ENCODE results near the gene KREMEN1.

KREMEN1 gene

DNA sequence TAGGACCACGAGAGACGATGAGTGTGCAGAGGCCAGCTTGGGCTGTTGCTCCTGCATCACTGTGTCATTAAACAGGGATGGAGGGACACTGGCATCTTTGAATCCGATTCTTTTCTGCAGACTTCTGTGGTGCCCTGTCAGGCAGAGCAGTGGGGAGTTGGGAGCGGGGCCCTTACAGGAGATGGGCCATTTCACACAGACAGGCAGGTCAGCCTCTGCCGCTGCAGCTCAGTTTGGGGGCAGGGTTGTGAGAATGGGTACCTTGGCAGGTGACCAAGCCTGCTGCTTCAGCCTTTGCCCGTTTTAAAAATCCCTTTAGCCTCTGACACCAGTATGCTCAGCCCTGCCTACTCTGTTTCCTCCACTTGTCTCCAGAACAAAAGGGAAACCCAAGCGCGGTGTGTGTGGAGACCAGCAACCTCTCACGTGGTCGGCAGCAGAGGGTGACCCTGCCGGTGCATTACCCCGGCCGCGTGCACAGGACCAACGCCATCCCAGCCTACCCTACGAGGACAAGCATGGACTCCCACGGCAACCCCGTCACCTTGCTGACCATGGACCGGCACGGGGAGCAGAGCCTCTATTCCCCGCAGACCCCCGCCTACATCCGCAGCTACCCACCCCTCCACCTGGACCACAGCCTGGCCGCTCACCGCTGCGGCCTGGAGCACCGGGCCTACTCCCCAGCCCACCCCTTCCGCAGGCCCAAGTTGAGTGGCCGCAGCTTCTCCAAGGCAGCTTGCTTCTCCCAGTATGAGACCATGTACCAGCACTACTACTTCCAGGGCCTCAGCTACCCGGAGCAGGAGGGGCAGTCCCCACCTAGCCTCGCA is 23.8 kb upstream of the KREMEN1 start:
- no peak for DNase-seq (ENCODE audit: low read depth, low spot score)
- TF ChIP-seq, protein P1, sequence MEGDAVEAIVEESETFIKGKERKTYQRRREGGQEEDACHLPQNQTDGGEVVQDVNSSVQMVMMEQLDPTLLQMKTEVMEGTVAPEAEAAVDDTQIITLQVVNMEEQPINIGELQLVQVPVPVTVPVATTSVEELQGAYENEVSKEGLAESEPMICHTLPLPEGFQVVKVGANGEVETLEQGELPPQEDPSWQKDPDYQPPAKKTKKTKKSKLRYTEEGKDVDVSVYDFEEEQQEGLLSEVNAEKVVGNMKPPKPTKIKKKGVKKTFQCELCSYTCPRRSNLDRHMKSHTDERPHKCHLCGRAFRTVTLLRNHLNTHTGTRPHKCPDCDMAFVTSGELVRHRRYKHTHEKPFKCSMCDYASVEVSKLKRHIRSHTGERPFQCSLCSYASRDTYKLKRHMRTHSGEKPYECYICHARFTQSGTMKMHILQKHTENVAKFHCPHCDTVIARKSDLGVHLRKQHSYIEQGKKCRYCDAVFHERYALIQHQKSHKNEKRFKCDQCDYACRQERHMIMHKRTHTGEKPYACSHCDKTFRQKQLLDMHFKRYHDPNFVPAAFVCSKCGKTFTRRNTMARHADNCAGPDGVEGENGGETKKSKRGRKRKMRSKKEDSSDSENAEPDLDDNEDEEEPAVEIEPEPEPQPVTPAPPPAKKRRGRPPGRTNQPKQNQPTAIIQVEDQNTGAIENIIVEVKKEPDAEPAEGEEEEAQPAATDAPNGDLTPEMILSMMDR (IDR thresholded peaks at IDR 0.05; ENCODE audit: low read depth, low read length): no peak
- in situ Hi-C loops (cut with HindIII; ENCODE audit: low sequenced_read_pairs): no loop called here
- no peak overlapping the region for H3K4me3 ChIP-seq (ENCODE audit: low read depth, low read length)

DNA sequence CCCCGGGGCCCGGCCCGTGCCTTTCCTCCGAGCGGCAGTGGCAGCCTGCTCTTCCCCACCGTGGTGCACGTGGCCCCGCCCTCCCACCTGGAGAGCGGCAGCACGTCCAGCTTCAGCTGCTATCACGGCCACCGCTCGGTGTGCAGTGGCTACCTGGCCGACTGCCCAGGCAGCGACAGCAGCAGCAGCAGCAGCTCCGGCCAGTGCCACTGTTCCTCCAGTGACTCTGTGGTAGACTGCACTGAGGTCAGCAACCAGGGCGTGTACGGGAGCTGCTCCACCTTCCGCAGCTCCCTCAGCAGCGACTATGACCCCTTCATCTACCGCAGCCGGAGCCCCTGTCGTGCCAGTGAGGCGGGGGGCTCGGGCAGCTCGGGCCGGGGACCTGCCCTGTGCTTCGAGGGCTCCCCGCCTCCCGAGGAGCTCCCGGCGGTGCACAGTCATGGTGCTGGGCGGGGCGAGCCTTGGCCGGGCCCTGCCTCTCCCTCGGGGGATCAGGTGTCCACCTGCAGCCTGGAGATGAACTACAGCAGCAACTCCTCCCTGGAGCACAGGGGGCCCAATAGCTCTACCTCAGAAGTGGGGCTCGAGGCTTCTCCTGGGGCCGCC is 23.1 kb upstream of the KREMEN1 start:
- H3K4me3 ChIP-seq (ENCODE audit: low read depth, low read length): no peak overlapping the region
- in situ Hi-C loops (cut with HindIII; ENCODE audit: low sequenced_read_pairs): no loop called here
- TF ChIP-seq, protein P1 (IDR thresholded peaks at IDR 0.05; ENCODE audit: low read depth, low read length): no peak
- no peak for DNase-seq (ENCODE audit: low read depth, low spot score)

DNA sequence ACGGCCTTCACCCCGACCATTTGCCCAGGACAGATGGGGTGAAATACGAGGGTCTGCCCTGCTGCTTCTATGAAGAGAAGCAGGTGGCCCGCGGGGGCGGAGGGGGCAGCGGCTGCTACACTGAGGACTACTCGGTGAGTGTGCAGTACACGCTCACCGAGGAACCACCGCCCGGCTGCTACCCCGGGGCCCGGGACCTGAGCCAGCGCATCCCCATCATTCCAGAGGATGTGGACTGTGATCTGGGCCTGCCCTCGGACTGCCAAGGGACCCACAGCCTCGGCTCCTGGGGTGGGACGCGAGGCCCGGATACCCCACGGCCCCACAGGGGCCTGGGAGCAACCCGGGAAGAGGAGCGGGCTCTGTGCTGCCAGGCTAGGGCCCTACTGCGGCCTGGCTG is 22.4 kb upstream of the KREMEN1 start:
- in situ Hi-C loops (cut with HindIII; ENCODE audit: low sequenced_read_pairs): no loop called here

DNA sequence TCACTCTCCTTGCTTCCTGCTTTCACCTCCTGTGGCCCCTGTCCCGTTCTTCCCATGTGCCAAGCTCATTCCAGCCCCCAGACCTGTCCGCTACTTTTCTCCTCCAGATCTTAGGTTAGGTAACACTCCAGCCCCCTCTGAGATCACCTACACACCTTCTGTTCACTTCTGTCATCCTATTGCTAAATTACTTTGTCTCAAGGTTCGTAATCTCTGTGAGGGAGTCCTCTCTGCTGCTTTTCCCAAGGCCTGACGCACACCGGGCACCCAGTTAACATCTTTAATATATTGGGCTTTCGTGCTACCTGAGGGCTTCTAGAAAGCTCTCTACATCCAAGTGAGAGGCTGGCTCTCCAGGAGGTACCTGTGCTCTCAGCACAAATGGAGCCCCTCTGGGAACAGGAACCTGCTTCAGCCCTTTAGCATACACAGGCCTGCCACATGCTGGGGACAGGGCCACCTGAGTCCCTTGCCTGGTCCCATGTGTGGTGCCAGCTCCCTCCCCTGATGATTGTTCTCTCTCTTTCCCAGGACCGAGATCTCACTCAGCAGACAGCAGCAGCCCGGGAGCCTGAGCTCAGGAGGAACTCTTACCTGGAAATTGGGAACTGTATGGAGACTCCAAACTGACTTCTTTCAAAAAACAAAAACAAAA is 19.7 kb upstream of the KREMEN1 start:
- no peak for DNase-seq (ENCODE audit: low read depth, low spot score)
- H3K4me3 ChIP-seq (ENCODE audit: low read depth, low read length): no peak overlapping the region
- in situ Hi-C loops (cut with HindIII; ENCODE audit: low sequenced_read_pairs): no loop called here
- TF ChIP-seq, protein P1 (IDR thresholded peaks at IDR 0.05; ENCODE audit: low read depth, low read length): no peak

More for the DNA sequence above, 22.4 kb upstream of the KREMEN1 start:
- TF ChIP-seq, protein P1 (IDR thresholded peaks at IDR 0.05; ENCODE audit: low read depth, low read length): no peak
- no peak for DNase-seq (ENCODE audit: low read depth, low spot score)
- H3K4me3 ChIP-seq (ENCODE audit: low read depth, low read length): no peak overlapping the region

DNA sequence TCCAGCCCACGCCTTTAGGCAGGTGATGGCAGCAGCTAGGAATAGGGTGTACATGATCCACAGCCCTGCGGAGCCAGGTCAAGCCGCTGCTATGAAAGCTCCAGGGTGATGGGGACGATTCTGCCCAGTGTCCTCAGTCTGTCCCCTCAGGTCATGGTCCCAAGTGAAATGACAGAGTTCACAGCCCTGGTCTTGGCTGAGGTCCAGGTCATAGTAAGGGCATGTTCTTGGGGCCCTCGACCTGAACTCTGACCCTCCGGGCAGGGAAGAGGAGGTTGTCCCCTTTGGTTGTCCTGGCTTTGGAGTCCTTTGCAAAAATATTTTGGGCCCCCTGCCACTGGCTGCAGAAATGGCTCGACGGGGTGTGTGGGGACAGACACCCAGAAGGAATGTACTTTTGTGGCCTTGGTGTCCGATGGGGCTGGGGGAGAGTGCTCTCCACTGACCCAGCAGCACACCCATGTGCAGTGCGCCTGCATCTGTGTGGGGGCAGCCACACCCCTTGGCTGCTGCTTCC is 18.5 kb upstream of the KREMEN1 start:
- in situ Hi-C loops (cut with HindIII; ENCODE audit: low sequenced_read_pairs): no loop called here
- TF ChIP-seq, protein P1 (IDR thresholded peaks at IDR 0.05; ENCODE audit: low read depth, low read length): no peak
- DNase-seq (ENCODE audit: low read depth, low spot score): no peak
- no peak overlapping the region for H3K4me3 ChIP-seq (ENCODE audit: low read depth, low read length)

DNA sequence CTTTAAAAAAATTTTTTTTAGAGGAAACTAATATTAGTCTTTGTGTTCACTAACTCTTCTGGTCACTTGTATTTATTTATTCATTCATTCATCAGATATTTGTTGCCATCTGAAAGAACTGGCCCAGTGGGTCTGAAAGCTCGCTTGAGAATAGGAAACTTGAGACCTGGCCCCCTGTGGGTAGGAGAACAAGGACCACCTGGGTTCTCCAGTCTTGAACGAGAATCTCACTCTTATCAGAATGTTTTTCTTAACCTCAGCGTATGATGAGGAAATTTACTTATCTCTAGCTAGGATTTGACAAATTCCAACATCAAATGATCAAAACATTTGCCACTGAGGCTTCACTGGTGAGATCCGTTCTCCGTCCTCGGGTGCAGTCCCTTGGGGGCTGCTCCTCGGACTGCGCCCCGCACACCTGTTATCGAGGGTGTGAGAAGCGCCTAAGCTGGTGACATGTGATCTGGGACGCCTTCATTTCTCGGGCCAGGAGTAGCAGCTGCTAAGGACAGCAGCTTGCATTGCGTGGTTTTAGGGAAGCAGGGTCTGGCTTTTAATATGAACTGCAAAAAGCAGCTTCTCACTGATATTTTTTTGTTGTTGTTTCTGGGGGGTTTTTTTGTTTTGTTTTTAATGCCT is 17.5 kb upstream of the KREMEN1 start:
- no peak for DNase-seq (ENCODE audit: low read depth, low spot score)
- TF ChIP-seq, protein P1 (IDR thresholded peaks at IDR 0.05; ENCODE audit: low read depth, low read length): no peak
- no peak overlapping the region for H3K4me3 ChIP-seq (ENCODE audit: low read depth, low read length)
- in situ Hi-C loops (cut with HindIII; ENCODE audit: low sequenced_read_pairs): no loop called here

All from astrocyte of the spinal cord (primary cell).